HepG2 (cell line): Measurements from ENCODE around the gene CFAP119. TPM values are rescaled to one million over a fixed set of nuclear protein-coding genes. Genes with fewer than 3 reads are reported as not detected.
A peak's percentile ranks its signal among the peaks of the same experiment; 100 is the strongest.

Source experiments
- ASH2L ChIP-seq: fragments of 300-600, 200-600 bp; sonication (generic); IDR thresholded peaks from 2 replicates; pipeline ENCODE4 v1.7.0; 2017; ENCODE audit warnings: low read depth, mild to moderate bottlenecking, moderate library complexity, mixed read lengths, low read length; ENCODE audit not compliant: insufficient read length
- FIP1L1 ChIP-seq: fragments of 200-400 bp; formaldehyde crosslinking; IDR thresholded peaks from 2 replicates; pipeline ENCODE4 v1.6.1; 2018; ENCODE audit warnings: low read depth, mild to moderate bottlenecking, low read length, moderate library complexity, borderline replicate concordance; ENCODE audit not compliant: insufficient read depth
- FLYWCH1 ChIP-seq: sonication (generic); formaldehyde crosslinking; IDR thresholded peaks from 2 replicates; pipeline ENCODE4 v1.8.1; 2023; ENCODE audit warnings: mild to moderate bottlenecking, missing genetic modification reagents
- FOXA1 ChIP-seq, 2 experiments: fragments of 450-650 bp in 1 of 2; sonication (generic) in 1 of 2; formaldehyde crosslinking in 1 of 2; IDR thresholded peaks; 2 replicates each; pipeline versions ENCODE4 v1.4.0 to v1.6.1; 2016 to 2020; ENCODE audit warnings: missing genetic modification reagents in 1 of 2
- HOXA5 ChIP-seq: sonication (generic); formaldehyde crosslinking; IDR thresholded peaks from 2 replicates; pipeline ENCODE4 v1.4.0; 2020; ENCODE audit warnings: missing genetic modification reagents
- IKZF4 ChIP-seq: sonication (generic); formaldehyde crosslinking; IDR thresholded peaks from 2 replicates; pipeline ENCODE4 v1.5.1; 2020; ENCODE audit warnings: borderline replicate concordance, mild to moderate bottlenecking, low read depth, missing genetic modification reagents; ENCODE audit errors: not compliant biosample characterization
- IRF2 ChIP-seq: IDR thresholded peaks from 2 replicates; pipeline ENCODE4 v1.6.1; 2018; ENCODE audit warnings: missing genetic modification reagents, missing compliant biosample characterization
- KLF13 ChIP-seq: sonication (generic); formaldehyde crosslinking; IDR thresholded peaks from 2 replicates; pipeline ENCODE4 v1.4.0; 2020; ENCODE audit warnings: mild to moderate bottlenecking, missing genetic modification reagents
- MAF1 ChIP-seq: sonication (generic); formaldehyde crosslinking; IDR thresholded peaks from 2 replicates; pipeline ENCODE4 v1.5.0; 2020; ENCODE audit warnings: missing genetic modification reagents, borderline replicate concordance
- MEF2D ChIP-seq: sonication (generic); formaldehyde crosslinking; IDR thresholded peaks from 2 replicates; pipeline ENCODE4 v1.5.1; 2020; ENCODE audit warnings: mild to moderate bottlenecking, missing genetic modification reagents
- NR2C2 ChIP-seq: sonication (generic); formaldehyde crosslinking; IDR thresholded peaks from 2 replicates; pipeline ENCODE4 v1.4.0; 2020; ENCODE audit warnings: missing genetic modification reagents, mild to moderate bottlenecking, moderate library complexity, borderline replicate concordance
- RBAK ChIP-seq: sonication (generic); formaldehyde crosslinking; IDR thresholded peaks from 2 replicates; pipeline ENCODE4 v1.5.1; 2020; ENCODE audit warnings: mild to moderate bottlenecking, missing genetic modification reagents
- TBL1XR1 ChIP-seq: fragments of 150-350 bp; IDR thresholded peaks from 2 replicates; pipeline ENCODE4 v1.6.1; 2014; ENCODE audit warnings: borderline replicate concordance, low read length; ENCODE audit not compliant: partially characterized antibody
- ZC3H13 ChIP-seq: sonication (generic); formaldehyde crosslinking; IDR thresholded peaks from 2 replicates; pipeline ENCODE4 v1.8.1; 2023; ENCODE audit warnings: mild to moderate bottlenecking, missing genetic modification reagents, moderate library complexity
- ZNF337 ChIP-seq: sonication (generic); formaldehyde crosslinking; IDR thresholded peaks from 2 replicates; pipeline ENCODE4 v1.5.1; 2020; ENCODE audit warnings: missing genetic modification reagents, low read depth, mild to moderate bottlenecking, borderline replicate concordance
- ZNF350 ChIP-seq: sonication (generic); formaldehyde crosslinking; IDR thresholded peaks from 2 replicates; pipeline ENCODE4 v1.4.0; 2020; ENCODE audit warnings: mild to moderate bottlenecking, low read depth, missing genetic modification reagents, borderline replicate concordance
- ZNF761 ChIP-seq: sonication (generic); formaldehyde crosslinking; conservative IDR thresholded peaks from 2 replicates; pipeline ENCODE4 v1.4.0; 2020; ENCODE audit warnings: mild to moderate bottlenecking, missing genetic modification reagents
- ZNF883 ChIP-seq: sonication (generic); formaldehyde crosslinking; IDR thresholded peaks from 2 replicates; pipeline ENCODE4 v1.5.1; 2020; ENCODE audit warnings: mild to moderate bottlenecking, missing genetic modification reagents; ENCODE audit errors: not compliant biosample characterization
- polyA plus RNA-seq, 8 experiments: library from polyadenylated mRNA; depleted of rRNA in 3 of 8; stranded (reverse) in 7 of 8; unstranded in 1 of 8; fragments of >200 nt; fragmentation: Illumina TruSeq in 4 of 8; extraction: Trizol in 4 of 8; gene quantifications; 2 replicates each; pipeline versions ENCODE4 v1.2.1 to v1.2.3, GENCODE V29; 2011 to 2016; ENCODE audit warnings: low read depth in 4 of 8, missing spikeins in 1 of 8, mixed read lengths in 1 of 8; ENCODE audit not compliant: insufficient read depth in 1 of 8
- total RNA-seq, 5 experiments: library from RNA; depleted of rRNA; stranded (reverse); fragments of >200 nt; fragmentation: Illumina TruSeq; extraction: Trizol; gene quantifications; 2 replicates each; pipeline ENCODE4 v1.2.3, GENCODE V29; 2016; ENCODE audit warnings: low read depth in 1 of 5
- TF ChIP-seq, protein P1 (sequence below): sonication (generic); formaldehyde crosslinking; IDR thresholded peaks from one replicate; pipeline ENCODE4 v1.5.1; 2020; ENCODE audit warnings: mild to moderate bottlenecking, missing genetic modification reagents; ENCODE audit errors: not compliant biosample characterization
- TF ChIP-seq, protein P2 (sequence below): sonication (generic); formaldehyde crosslinking; IDR thresholded peaks from 2 replicates; pipeline ENCODE4 v1.9.0; 2022; ENCODE audit warnings: missing genetic modification reagents, mild to moderate bottlenecking, borderline replicate concordance

CFAP119 gene
- total and polyA plus RNA-seq, 2 of the 13 experiments (the other 11 are each of a cell fraction or from before 2014, with no cell fraction given) = 6.4 TPM

DNA sequence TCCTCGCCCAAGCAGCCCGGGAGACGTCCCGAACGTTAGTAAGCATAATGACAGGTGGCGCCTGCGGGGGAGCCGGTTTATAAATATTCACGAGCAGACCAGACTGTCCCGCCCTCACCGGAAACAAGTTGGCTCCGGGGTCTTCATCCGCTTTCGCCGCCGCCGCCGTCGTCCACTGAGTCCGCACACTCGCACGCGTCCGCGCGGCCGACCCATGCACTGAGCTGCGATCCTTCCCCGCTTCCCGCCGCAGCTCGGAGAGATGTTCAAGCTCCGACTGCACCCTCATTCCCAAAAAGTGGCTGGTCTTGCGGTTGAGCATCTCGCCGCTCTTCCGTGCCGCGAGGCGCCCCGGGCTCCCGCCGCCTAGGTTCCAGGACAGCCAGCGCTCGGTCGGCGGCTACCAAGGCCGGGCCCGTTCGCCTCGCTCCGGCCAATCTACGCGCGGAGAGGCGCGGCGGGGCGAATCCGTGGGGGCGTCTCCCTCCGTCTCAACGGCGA lies 385 bp downstream of the CFAP119 start (continued):
- TF ChIP-seq FOXA1 (IDR thresholded peaks at IDR 0.05) = no peak
- no peak; the same call in 1 of the 2 replicates for TF ChIP-seq FOXA1 (CRISPR knock-in tag; IDR thresholded peaks at IDR 0.05)
- no peak for TF ChIP-seq NR2C2 (CRISPR knock-in tag)
- peak; percentile 22 for TF ChIP-seq IKZF4 (CRISPR knock-in tag)
- TF ChIP-seq RBAK (CRISPR knock-in tag) = no peak
- TF ChIP-seq FIP1L1 = no peak
- TF ChIP-seq, protein P1, sequence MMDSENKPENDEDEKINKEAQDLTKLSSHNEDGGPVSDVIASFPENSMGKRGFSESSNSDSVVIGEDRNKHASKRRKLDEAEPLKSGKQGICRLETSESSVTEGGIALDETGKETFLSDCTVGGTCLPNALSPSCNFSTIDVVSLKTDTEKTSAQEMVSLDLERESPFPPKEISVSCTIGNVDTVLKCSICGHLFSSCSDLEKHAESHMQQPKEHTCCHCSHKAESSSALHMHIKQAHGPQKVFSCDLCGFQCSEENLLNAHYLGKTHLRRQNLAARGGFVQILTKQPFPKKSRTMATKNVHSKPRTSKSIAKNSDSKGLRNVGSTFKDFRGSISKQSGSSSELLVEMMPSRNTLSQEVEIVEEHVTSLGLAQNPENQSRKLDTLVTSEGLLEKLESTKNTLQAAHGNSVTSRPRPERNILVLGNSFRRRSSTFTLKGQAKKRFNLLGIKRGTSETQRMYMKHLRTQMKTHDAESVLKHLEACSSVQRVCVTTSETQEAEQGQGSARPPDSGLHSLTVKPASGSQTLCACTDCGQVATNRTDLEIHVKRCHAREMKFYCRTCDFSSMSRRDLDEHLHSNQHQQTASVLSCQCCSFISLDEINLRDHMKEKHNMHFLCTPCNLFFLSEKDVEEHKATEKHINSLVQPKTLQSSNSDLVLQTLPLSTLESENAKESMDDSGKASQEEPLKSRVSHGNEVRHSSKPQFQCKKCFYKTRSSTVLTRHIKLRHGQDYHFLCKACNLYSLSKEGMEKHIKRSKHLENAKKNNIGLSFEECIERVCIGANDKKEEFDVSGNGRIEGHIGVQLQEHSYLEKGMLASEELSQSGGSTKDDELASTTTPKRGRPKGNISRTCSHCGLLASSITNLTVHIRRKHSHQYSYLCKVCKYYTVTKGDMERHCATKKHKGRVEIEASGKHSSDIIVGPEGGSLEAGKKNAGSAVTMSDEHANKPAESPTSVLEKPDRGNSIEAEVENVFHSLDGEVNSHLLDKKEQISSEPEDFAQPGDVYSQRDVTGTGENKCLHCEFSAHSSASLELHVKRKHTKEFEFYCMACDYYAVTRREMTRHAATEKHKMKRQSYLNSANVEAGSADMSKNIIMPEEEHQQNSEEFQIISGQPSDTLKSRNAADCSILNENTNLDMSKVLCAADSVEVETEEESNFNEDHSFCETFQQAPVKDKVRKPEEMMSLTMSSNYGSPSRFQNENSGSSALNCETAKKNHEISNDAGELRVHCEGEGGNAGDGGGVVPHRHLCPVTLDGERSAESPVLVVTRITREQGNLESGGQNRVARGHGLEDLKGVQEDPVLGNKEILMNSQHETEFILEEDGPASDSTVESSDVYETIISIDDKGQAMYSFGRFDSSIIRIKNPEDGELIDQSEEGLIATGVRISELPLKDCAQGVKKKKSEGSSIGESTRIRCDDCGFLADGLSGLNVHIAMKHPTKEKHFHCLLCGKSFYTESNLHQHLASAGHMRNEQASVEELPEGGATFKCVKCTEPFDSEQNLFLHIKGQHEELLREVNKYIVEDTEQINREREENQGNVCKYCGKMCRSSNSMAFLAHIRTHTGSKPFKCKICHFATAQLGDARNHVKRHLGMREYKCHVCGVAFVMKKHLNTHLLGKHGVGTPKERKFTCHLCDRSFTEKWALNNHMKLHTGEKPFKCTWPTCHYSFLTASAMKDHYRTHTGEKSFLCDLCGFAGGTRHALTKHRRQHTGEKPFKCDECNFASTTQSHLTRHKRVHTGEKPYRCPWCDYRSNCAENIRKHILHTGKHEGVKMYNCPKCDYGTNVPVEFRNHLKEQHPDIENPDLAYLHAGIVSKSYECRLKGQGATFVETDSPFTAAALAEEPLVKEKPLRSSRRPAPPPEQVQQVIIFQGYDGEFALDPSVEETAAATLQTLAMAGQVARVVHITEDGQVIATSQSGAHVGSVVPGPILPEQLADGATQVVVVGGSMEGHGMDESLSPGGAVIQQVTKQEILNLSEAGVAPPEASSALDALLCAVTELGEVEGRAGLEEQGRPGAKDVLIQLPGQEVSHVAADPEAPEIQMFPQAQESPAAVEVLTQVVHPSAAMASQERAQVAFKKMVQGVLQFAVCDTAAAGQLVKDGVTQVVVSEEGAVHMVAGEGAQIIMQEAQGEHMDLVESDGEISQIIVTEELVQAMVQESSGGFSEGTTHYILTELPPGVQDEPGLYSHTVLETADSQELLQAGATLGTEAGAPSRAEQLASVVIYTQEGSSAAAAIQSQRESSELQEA (CRISPR knock-in tag) = peak; percentile 20
- TF ChIP-seq KLF13 (CRISPR knock-in tag) = no peak
- TF ChIP-seq TBL1XR1 = no peak
- TF ChIP-seq ASH2L = no peak
- TF ChIP-seq IRF2 = no peak
- no peak for TF ChIP-seq FLYWCH1 (CRISPR knock-in tag)
- no peak for TF ChIP-seq MEF2D (CRISPR knock-in tag)
- TF ChIP-seq MAF1 (CRISPR knock-in tag) = no peak
- 0 out of 2 replicates have a peak, but pooled peaks have one; percentile 5 for TF ChIP-seq HOXA5 (CRISPR knock-in tag)
- no peak for TF ChIP-seq ZNF337 (CRISPR knock-in tag)
- no peak for TF ChIP-seq ZNF883 (CRISPR knock-in tag)
- TF ChIP-seq, protein P2, sequence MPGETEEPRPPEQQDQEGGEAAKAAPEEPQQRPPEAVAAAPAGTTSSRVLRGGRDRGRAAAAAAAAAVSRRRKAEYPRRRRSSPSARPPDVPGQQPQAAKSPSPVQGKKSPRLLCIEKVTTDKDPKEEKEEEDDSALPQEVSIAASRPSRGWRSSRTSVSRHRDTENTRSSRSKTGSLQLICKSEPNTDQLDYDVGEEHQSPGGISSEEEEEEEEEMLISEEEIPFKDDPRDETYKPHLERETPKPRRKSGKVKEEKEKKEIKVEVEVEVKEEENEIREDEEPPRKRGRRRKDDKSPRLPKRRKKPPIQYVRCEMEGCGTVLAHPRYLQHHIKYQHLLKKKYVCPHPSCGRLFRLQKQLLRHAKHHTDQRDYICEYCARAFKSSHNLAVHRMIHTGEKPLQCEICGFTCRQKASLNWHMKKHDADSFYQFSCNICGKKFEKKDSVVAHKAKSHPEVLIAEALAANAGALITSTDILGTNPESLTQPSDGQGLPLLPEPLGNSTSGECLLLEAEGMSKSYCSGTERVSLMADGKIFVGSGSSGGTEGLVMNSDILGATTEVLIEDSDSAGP (CRISPR knock-in tag) = peak; percentile 88; the same call in 1 of the 2 replicates
- no peak for TF ChIP-seq ZNF350
- peak; percentile 86; the same call in 1 of the 2 replicates for TF ChIP-seq ZC3H13 (CRISPR knock-in tag)
- TF ChIP-seq ZNF761 = no peak
